ENCODE data around the gene SAMD4B.

Gene SAMD4B

DNA sequence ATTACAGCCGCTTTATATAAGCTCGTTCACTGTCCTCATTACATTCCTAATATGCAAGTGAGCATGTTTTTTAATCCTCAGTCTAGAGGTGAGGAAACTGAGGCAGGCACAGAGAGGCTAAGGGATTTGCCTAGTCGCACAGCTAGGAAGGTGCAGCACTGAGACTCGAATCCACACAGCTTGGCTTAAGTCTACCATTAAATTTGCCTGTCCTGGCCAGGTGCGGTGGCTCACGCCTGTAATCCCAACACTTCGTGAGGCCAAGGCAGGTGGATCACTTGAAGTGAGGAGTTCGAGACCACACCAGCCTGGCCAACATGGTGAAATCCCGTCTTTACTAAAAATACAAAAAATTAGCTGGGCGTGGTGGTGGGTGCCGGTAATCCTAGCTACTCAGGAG lies 85.5 kb downstream of the SAMD4B start:
- TF ChIP-seq POLR2AphosphoS5 (IDR thresholded peaks at IDR 0.05; ENCODE audit: low read depth) (no peak), SPI1 (IDR thresholded peaks at IDR 0.05; ENCODE audit: borderline replicate concordance, low read depth) (no peak), GABPA (IDR thresholded peaks at IDR 0.05; ENCODE audit: low read depth) (no peak), REST (IDR thresholded peaks at IDR 0.05; ENCODE audit: insufficient replicate concordance, low read depth) (no peak), CTCF (IDR thresholded peaks at IDR 0.05; ENCODE audit: insufficient read depth, low read length) (no peak)
- H3K27ac ChIP-seq (replicated peaks): no peak overlapping the region
- DNase-seq (ENCODE audit: low read depth in 1 of 2, low spot score in 1 of 2): no peak
- H3K27me3 ChIP-seq (ENCODE audit: insufficient read depth, poor library complexity, severe bottlenecking): no peaks in the 10 kb centered on the region
- no peak overlapping the region for H3K4me3 ChIP-seq (replicated peaks; ENCODE audit: insufficient read depth, low read length)

GRCh38 chr19:39428283-39429112 lies 86.3 kb downstream of the SAMD4B start:
- TF ChIP-seq REST (IDR thresholded peaks at IDR 0.05; ENCODE audit: insufficient replicate concordance, low read depth) (no peak), POLR2AphosphoS5 (IDR thresholded peaks at IDR 0.05; ENCODE audit: low read depth) (no peak), CTCF (IDR thresholded peaks at IDR 0.05; ENCODE audit: insufficient read depth, low read length) (no peak), GABPA (IDR thresholded peaks at IDR 0.05; ENCODE audit: low read depth) (no peak), SPI1 (IDR thresholded peaks at IDR 0.05; ENCODE audit: borderline replicate concordance, low read depth) (no peak)
- Histone ChIP-seq H3K27ac (replicated peaks) (no peak overlapping the region), H3K4me3 (replicated peaks; ENCODE audit: insufficient read depth, low read length) (no peak overlapping the region), H3K27me3 (ENCODE audit: insufficient read depth, poor library complexity, severe bottlenecking) (no peaks in the 10 kb centered on the region)
- DNase-seq (ENCODE audit: low read depth in 1 of 2, low spot score in 1 of 2): no peak

- Histone ChIP-seq H3K27me3 (ENCODE audit: insufficient read depth, poor library complexity, severe bottlenecking) (no peaks in the 10 kb centered on the region), H3K27ac (replicated peaks) (peak overlapping the region; percentile 60), H3K4me3 (replicated peaks; ENCODE audit: insufficient read depth, low read length) (peak overlapping the region; percentile 10; the same call in 1 of the 2 replicates)
- DNase-seq (ENCODE audit: low read depth in 1 of 2, low spot score in 1 of 2): peak; percentile 74 to 90
- TF ChIP-seq REST (IDR thresholded peaks at IDR 0.05; ENCODE audit: insufficient replicate concordance, low read depth) (no peak), GABPA (IDR thresholded peaks at IDR 0.05; ENCODE audit: low read depth) (no peak), CTCF (IDR thresholded peaks at IDR 0.05; ENCODE audit: insufficient read depth, low read length) (no peak), POLR2AphosphoS5 (IDR thresholded peaks at IDR 0.05; ENCODE audit: low read depth) (peak; percentile 72; the same call in 1 of the 2 replicates), SPI1 (IDR thresholded peaks at IDR 0.05; ENCODE audit: borderline replicate concordance, low read depth) (peak; percentile 28; the same call in 1 of the 2 replicates)
Observed at GRCh38 chr19:39430675-39431593, 88.7 kb downstream of the SAMD4B start.

Measured in HL-60 (cell line).